ENCODE data around the gene RMND5B. TPM values are rescaled to one million over a fixed set of nuclear protein-coding genes. Genes with fewer than 3 reads are reported as not detected.

RMND5B gene, protein sequence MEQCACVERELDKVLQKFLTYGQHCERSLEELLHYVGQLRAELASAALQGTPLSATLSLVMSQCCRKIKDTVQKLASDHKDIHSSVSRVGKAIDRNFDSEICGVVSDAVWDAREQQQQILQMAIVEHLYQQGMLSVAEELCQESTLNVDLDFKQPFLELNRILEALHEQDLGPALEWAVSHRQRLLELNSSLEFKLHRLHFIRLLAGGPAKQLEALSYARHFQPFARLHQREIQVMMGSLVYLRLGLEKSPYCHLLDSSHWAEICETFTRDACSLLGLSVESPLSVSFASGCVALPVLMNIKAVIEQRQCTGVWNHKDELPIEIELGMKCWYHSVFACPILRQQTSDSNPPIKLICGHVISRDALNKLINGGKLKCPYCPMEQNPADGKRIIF
- 10 to 100 TPM; 23.0 to 26.5 TPM for total RNA-seq

DNA sequence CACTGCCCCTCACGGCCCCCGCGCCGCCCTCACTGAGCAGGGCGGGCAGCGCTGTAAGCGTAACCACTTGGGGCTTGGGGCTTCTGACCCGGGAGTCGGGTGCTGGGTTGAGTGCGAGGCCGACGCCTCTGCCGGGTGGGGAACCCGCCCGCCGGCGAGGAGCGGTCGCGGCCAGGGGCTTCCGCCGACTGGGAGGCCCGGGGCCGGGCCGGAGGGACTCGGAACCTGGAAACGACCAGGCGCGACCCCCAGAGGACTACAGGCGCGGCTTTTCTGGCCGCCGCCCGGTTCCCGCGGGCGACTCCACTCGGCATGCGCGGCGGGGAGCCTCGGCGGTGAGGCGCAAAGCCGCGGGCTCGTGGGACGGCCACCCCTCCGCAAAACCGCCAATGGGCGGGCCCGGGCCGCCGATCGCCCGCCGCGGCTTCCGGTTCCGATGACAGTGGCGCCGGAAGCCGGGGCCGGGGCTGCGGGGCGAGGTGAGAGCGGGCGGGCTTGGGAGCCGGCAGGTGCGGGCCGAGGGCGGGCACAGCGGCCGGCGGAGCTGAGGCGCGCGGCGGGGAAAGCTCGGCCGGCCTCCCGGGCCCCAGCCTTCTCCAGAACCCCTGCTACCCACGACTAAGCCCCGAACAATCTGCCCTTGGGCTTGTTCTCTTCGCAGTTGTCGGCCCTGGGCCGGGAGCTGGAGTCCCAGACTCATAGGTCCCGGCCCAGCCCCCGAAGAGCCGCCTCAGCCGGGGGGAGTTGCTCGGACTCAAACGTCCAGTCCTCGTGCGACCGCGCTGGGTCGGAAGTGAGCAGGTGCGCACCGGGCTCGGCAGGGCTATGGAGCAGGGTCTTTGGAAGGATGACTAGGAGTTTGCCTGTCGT, at the start of gene RMND5B:
Gene RMND5B (plus strand): TSS at position 439 of the 870 bp plus-strand sequence. CDS start 7,106 bp downstream, outside the sequence.

DNA sequence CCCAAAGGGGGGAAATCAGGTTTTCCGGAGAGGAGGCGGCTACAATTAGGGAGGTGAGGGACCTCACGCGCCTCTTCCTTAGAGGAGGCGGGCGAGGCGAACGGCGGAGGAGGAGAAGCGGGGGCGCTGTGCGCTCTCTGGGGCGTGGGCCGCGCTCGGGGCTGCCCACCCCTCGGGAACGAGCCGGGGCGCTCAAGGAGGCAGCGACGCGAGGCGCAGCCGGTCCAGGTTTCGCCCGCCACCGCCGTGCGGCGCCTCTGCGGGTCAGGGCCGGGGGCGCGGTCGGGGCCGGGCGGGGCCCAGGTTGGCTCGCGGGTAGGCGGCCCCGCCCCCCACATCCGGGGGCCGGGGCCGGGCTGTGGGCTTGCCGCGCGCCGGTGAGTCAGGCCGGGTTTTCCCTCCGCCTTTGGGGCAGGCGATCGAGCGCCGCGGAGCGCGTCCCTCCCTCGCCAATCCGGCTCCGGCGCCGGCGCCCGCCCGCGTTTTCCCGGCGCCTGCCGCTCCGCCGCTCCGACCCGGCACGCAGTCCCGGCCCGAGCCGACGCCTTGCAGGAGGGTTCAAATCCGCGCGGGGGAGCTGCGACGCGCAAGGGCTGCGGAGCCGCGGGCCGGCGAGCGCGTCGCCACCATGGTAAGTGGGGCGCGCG, 17.6 kb upstream of the RMND5B start, which contains the start of gene N4BP3:
Gene N4BP3 (plus strand): TSS at position 392 of the 647 bp plus-strand sequence. CDS start 6,052 bp downstream, outside the sequence.

DNA sequence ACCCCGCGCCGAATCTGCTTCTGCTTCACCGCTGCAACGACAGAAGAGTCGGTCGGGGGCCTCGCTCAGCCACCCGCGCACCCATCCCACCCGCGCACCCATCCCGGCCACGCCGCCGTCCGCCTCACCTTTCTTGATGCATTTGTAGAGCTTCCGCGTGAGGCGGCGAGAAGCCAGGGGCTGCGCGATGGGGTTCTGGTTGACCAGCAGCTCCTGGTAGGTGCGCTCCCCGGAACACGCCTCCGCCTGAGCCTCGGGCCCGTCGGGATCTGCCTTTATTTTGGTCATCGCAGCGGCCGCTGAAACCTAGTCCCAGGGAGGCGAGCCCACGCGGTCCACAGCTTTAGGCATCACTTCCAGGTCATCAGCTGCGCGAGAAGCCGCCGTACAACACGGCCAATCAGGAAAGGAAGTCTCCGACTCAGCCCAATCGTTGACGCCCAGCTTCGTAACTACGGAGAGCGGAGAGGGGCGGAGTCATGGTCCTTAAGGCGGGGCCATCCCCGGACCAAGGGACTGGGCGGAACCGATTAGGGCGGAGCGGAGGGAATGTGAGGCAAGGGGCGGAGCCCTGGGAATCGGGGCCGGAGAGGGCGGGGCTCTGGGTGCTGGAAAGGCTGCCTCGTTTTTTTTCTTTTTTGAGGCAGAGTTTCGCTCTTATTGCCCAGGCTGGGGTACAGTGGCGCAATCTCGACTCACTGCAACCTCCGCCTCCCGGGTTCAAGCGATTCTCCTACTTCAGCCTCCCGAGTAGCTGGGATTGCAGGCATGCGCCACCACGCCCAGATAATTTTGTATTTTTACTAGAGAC, 22.9 kb downstream of the RMND5B start, which contains the start of gene NHP2:
Gene NHP2 (minus strand): TSS at position 356 of the 811 bp plus-strand sequence. CDS start 68 bp downstream, at position 288.

DNA sequence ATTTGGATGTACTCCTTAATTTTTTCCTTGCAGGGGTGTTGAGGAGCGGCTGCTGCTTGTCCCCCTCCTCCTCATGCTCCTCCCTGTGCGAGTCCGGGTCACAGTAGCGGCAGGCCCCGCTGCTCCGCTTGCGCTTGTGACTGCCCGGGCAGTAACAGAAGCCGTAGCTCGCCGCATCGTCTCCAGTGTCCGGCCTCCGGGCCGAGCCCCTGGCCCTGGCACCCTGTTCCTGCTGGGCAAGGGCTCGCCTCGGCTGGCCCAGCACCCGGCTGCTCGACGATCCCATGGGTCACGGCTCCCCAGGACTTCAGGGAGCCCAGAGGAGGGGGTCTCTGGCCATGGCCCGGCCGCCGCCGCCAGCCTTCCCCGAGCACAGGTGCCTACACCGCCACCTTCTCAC, 56.2 kb downstream of the RMND5B start, which contains the start of gene GMCL2:
Gene GMCL2 (minus strand): TSS at position 358 of the 400 bp plus-strand sequence. CDS start 72 bp downstream, at position 286.

Other genes with a start within 250 kb of the RMND5B start
- gene PROP1, start 134.8 kb upstream of the RMND5B start, total RNA-seq: not detected
- 1 to 10 TPM in 1 of 2 donors, under 1 TPM in 1; 0.67 to 3.1 TPM for gene N4BP3, start 17.5 kb upstream of the RMND5B start, total RNA-seq
- 100 to 1,000 TPM; 126 to 148 TPM for gene NHP2, start 22.9 kb downstream of the RMND5B start, total RNA-seq
- gene GMCL2, start 56.4 kb downstream of the RMND5B start, total RNA-seq: not detected
- gene HNRNPAB, start 73.5 kb downstream of the RMND5B start, total RNA-seq: 10 to 100 TPM; 51.6 to 85.3 TPM
- 10 to 100 TPM; 16.9 to 17.3 TPM for gene PHYKPL, start 101.8 kb downstream of the RMND5B start, total RNA-seq

Measured in melanocyte of skin (primary cell).